GM12874 (cell line): Measurements from ENCODE around the gene CCDC138.

Experiments
- TF ChIP-seq, protein P1 (sequence below): IDR thresholded peaks from 2 replicates; pipeline ENCODE4 v1.5.1; 2011; ENCODE audit warnings: low read depth, mild to moderate bottlenecking, control low read depth, low read length, moderate library complexity; ENCODE audit not compliant: insufficient read depth

CCDC138 gene

DNA sequence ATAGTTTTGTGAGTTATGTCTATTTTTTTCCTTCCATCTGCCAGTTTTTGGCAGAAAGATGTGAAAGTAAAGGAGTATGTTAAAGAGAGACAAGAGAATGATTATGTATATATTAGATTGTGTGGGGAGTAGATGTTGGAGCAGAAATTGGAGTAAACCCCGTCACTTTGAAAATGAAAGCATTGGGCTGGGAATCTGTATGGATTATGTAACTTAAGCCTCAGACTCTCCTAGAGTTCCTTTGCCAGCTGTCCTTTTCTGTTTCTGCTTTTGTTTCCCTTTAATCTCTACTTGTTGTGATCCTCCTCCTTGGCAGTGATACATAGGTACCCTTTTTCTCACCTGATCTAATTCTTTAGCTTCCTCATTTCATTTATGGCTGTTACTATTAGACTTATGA is 19.2 kb downstream of the CCDC138 start:
- TF ChIP-seq, protein P1, sequence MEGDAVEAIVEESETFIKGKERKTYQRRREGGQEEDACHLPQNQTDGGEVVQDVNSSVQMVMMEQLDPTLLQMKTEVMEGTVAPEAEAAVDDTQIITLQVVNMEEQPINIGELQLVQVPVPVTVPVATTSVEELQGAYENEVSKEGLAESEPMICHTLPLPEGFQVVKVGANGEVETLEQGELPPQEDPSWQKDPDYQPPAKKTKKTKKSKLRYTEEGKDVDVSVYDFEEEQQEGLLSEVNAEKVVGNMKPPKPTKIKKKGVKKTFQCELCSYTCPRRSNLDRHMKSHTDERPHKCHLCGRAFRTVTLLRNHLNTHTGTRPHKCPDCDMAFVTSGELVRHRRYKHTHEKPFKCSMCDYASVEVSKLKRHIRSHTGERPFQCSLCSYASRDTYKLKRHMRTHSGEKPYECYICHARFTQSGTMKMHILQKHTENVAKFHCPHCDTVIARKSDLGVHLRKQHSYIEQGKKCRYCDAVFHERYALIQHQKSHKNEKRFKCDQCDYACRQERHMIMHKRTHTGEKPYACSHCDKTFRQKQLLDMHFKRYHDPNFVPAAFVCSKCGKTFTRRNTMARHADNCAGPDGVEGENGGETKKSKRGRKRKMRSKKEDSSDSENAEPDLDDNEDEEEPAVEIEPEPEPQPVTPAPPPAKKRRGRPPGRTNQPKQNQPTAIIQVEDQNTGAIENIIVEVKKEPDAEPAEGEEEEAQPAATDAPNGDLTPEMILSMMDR = no peak

- TF ChIP-seq, protein P1 = no peak
Measured at GRCh38 chr2:108806371-108807113, 20.0 kb downstream of the CCDC138 start.

GRCh38 chr2:108809936-108810335 is 23.4 kb downstream of the CCDC138 start:
- TF ChIP-seq, protein P1 = no peak

DNA sequence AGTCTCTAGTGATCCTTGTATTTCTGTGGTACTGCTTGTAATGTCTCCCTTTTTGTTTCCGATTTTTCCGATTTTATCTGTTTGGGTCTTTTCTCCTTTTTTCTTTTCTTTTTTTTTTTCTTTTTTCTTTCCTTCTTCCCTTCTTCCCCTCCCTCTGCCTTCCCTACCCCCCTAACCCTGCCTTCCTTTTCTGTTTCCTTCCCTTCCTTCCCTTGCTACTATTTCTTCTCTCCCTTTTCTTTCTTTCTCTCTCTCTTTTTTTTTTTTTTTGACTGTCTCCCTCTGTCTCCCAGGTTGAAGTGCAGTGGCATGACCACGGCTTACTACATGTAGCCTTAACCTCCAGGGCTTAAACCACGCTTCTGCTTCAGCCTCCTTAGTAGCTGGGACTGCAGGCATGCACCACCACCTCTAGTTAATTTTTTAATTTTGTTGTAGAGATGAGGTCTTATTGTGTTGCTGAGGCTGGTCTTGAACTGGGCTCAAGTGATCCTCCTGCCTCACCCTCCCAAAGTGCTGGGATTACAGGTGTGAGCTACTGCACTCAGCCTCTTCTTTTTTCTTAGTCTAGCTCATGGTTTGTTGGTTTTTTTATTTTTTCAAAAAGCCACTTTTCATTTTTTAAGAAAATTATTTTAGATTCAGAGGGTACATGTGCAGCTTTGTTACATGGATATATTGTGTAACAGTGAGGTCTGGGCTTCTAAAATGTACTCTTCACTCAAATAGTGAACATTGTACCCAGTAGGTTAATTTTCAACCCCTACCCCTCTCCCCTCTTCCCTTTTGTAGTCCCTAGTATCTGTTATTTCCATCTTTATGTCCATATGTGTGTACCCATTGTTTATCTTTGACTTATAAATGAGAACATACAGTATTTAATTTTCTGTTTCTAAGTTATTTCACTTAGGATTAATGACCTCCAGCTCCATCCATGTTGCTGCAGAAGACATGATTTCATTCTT is 24.7 kb downstream of the CCDC138 start:
- TF ChIP-seq, protein P1 = no peak

DNA sequence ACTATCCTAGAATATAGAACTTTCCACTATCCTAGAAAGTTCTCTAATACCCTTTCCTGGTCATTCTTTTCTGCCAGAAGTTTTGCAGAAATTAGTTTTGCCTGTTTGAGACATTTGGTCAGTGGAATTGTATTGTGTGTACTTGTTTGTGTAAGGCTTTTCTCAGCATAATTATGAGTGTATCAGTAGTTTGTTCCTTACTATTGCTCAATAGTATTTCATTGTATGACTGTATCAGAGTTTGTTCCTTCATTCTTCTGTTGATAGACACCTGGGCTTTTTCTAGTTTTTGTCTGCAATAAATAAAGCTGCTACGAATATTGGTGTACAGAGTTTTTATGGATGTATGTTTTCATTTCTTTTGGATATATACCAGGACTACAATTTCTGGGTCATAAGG is 27.2 kb downstream of the CCDC138 start:
- TF ChIP-seq, protein P1 = no peak

- TF ChIP-seq, protein P1 = no peak
Measured at GRCh38 chr2:108820482-108820881, 33.9 kb downstream of the CCDC138 start.

DNA sequence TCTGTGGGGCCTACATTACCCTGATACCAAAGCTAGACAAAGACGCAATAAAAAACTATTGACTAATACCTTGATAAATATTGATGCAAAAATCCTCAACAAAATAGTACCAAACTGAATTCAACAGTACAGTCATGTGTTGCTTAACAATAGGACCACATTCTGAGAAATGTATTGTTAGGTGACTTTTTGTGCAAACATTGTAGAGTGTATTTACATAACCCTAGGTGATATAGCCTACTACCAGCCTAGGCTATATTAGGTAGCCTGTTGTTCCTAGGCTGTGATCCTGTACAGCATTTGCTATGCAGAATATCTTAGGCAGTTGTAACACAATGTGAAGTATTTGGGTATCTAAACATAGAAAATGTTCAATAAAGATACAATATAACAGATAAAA is 36.7 kb downstream of the CCDC138 start:
- TF ChIP-seq, protein P1 = no peak
